Hepatic stellate cell (primary cell): Measurements from ENCODE around the gene MEOX2.
A peak's percentile ranks its signal among the peaks of the same experiment; 100 is the strongest.

Experiments
- DNase-seq: peaks from one replicate; pipeline ENCODE4 v3.0.0; 2011; ENCODE audit warnings: low spot score

Gene MEOX2

GRCh38 chr7:15610503-15610902 is 76.0 kb downstream of the MEOX2 start:
- no peak for DNase-seq

GRCh38 chr7:15609287-15609686 is 77.2 kb downstream of the MEOX2 start:
- no peak for DNase-seq

GRCh38 chr7:15607529-15608210 is 78.8 kb downstream of the MEOX2 start:
- no peak for DNase-seq

- DNase-seq = no peak
These were observed 79.9 kb downstream of the MEOX2 start for GRCh38 chr7:15606561-15606960.

GRCh38 chr7:15604166-15604565 is 82.3 kb downstream of the MEOX2 start:
- no peak for DNase-seq

GRCh38 chr7:15603124-15603523 is 83.4 kb downstream of the MEOX2 start:
- DNase-seq = peak; percentile 16

GRCh38 chr7:15602236-15602635 is 84.2 kb downstream of the MEOX2 start:
- no peak for DNase-seq

GRCh38 chr7:15601175-15601574 is 85.3 kb downstream of the MEOX2 start:
- no peak for DNase-seq

GRCh38 chr7:15600298-15600697 is 86.2 kb downstream of the MEOX2 start:
- DNase-seq = no peak

- DNase-seq = no peak
These were observed 92.0 kb downstream of the MEOX2 start for GRCh38 chr7:15594461-15594860.

GRCh38 chr7:15593382-15593781 is 93.1 kb downstream of the MEOX2 start:
- no peak for DNase-seq

GRCh38 chr7:15586266-15586665 is 100.2 kb downstream of the MEOX2 start:
- no peak for DNase-seq

GRCh38 chr7:15584575-15584974 is 101.9 kb downstream of the MEOX2 start:
- no peak for DNase-seq

GRCh38 chr7:15582773-15583172 is 103.7 kb downstream of the MEOX2 start:
- no peak for DNase-seq

GRCh38 chr7:15581352-15581951 is 105.0 kb downstream of the MEOX2 start:
- DNase-seq = no peak

GRCh38 chr7:15580604-15581351 is 105.7 kb downstream of the MEOX2 start:
- no peak for DNase-seq

GRCh38 chr7:15577600-15577999 is 108.9 kb downstream of the MEOX2 start:
- DNase-seq = no peak

- no peak for DNase-seq
These were observed 115.1 kb downstream of the MEOX2 start for GRCh38 chr7:15571301-15571878.

- DNase-seq = no peak
These were observed 118.8 kb downstream of the MEOX2 start for GRCh38 chr7:15567652-15568051.

GRCh38 chr7:15567036-15567435 is 119.4 kb downstream of the MEOX2 start:
- DNase-seq = no peak

GRCh38 chr7:15566476-15566875 is 120.0 kb downstream of the MEOX2 start:
- DNase-seq = no peak

GRCh38 chr7:15561835-15562234 is 124.6 kb downstream of the MEOX2 start, which contains the start of gene AGMO:
Gene AGMO (minus strand): TSS chr7:15562015.
- no peak for DNase-seq
